Stimulated activated CD8-positive, alpha-beta memory T cell treated with anti-CD3 and anti-CD28 coated beads, Interleukin-12 subunit alpha, Interleukin-12 subunit beta, amount 100 ng/mL, for 4 hours (primary cell): ENCODE data around the gene CAPZB.

ENCODE experiments used
- DNase-seq: peaks from one replicate; pipeline ENCODE4 v3.0.0-alpha.2; 2020; ENCODE audit warnings: low read depth

Gene CAPZB

DNA sequence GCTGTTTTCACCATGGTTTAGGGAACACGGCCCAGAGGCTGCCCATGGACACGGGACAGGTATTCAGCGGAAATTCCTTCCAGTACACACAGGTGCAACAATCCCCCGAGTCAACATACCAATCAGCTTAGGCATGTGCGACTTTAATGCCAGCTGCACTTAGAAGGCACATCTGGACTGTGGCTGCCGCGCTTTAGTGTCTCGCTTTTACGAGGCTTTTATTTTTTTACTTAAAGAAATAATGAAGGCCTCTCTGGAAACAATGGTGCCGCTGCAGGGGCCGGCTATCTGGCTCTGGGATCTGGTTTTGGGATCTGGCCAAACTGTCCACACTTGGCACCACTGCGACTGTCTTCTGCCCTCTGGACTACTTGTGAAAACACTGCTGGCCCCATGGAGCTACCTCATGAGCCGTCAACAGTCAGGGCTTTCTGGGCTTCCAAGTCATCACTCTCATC is 117.7 kb downstream of the CAPZB start:
- DNase-seq, result no peak

DNA sequence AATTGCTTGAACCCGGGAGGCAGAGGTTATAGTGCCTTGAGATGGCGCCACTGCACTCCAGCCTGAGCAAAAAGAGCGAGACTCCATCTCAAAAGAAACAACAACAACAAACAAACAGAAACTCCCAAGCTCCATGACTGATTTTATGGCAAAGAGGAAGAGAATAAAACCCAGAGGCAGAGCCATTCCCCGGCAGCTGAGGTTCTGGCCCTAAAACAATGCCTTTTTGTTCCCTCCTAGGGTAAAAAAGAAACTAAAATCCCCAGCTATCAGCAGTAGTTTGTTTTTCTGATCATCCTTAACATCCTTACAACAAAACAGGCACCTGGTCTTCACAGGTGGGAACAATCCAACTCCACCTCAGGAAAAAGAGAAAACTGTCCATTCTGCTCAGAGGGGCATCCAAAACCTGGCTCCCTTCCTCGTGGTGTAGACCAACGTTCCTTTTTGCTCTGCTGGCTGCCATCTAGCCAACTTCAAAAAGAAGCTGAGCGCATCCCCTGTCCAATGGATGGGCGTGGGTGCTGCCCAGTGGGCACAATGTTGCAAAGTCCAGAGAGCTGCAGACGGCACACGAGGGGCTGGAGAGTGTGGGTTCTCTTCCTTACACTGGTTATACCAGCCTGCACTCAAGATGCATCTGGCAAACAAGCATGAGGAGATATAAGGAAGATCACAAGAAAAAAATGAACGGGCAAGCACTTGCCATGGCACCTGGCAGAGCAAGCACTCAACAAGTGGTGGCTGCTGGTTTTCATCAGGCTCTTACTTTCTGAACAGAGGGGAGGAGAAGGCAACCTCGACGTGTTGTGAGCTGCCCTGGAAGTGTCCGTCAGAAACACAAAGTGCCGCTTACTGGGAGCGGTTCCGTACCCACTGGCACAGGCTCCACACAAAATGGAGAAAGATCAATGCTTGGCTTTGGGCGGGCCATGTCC is 118.5 kb downstream of the CAPZB start:
- DNase-seq, result no peak

DNA sequence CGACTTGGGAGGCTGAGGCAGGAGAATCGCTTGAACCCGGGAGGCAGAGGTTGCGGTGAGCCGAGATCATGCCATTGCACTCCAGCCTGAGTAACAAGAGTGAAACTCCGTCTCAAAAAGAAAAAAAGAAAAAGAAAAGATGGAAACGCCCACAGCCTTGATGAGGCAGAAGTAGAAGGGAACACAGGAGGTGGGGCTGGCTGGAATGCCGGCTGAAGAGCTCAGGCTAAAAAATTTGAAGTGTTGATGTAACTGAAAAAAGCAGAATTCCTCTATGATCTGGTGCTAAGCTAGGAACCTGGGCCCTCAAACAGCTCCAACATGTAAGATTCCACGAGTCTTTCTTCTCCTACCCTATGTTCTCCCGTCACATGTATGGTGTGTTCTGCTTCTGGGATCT is 119.6 kb downstream of the CAPZB start:
- DNase-seq, result no peak

DNA sequence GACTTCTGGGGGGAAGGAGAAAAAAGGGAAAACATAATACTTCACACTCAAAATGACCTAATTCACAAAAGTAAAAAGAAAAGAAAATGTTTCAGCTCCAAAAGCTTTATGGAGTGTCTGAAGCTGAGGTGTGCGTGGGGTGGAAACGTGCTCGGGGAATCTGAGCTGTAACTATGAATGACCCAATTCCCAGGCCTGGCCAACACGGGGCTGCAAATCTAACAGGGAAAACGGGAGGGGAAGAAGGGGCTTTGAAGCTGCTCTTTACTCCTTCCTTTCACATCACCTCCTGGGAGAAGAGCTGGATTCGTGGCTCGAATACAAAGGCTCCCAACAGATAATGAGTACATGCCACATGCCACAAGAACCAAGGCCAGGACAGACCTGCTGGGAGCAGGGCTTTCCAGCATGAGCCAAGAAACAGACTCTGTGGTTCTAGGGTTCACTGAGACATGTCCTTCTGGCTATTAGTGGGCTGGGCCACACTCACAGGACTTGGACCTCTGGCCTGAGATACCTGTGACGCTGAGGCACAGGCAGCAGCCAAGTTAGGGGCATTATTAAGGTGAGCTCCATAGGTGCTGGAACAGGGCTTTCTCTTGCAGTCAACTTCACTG is 121.7 kb downstream of the CAPZB start:
- DNase-seq, result no peak

DNA sequence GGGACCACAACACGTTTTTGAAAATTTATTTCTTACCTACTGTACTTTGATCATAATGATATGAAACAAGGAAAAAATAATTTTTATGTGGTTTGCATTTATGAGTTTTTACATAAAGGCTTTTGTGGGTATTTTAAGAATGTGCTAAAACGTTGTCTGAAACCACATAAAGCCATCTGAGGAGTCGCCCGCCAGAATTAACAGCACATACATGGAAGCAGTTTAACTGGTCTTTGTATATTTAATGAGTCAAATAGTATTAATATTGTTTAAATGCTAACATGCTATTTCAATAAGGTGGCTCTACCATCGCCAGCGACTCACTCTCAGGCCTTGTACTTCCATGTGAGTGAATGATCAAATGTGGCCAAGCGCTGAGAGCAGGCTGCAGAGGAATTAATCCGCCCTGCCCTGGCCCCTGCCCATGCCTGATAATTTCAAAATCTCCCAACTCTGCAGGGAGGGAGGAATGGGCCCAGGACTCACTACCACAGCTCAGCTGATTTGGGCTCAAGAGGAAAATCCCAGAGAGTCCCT is 123.7 kb downstream of the CAPZB start:
- DNase-seq, result no peak

DNA sequence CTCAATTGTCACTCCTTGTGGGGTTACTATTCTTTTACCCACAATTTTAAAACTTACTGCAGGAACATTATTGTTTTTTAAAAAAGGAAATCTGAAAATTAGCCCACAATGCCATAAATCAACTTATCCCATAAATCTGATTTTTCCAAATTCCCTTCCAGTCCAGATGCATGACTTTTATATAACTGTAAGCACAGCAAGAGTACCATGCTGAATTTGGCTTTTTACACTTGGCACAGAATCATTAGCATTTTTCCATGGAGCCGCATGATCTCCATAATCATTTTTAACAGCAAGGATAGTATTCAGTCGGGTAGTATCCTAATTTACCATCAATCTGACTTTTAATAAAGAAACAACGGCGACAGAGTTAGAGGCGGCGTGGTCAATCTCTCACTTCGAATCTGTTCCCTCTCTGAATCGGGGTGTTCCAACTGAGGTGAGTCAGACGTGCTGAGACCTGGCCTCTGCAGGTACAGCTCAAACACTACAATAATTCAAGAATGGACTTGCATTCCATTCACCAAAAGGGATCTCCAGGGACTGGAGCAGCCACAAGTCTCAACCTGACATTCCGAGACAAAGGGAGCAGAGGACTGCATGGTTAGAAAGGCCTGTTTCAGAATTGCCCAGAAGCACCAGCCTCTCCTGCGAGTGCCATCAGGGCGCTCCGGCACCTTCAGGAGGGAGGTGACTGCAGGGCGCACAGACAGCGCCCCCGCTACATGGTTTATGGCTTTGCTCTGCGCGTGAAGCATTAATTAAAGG is 124.3 kb downstream of the CAPZB start:
- no peak for DNase-seq

DNA sequence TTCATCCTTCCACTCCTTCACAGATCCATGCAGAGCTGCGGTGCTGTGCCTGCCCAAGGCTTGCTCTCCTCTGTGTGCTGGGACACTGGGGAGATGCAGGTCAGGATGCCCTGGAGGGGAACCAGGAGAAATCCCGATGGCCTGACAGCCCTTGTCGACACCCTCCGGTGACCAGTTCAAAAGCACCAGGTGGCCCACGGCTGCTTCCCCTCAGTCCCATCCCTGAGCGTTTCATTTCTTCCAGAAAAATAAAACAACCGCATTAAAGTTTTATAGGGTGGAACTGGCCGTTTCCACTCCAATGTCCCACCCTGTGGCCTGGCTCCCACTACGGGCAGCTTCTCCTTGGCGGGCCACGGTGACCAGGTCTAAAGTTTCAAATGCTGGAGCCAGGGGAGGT is 124.9 kb downstream of the CAPZB start:
- DNase-seq, result no peak

DNA sequence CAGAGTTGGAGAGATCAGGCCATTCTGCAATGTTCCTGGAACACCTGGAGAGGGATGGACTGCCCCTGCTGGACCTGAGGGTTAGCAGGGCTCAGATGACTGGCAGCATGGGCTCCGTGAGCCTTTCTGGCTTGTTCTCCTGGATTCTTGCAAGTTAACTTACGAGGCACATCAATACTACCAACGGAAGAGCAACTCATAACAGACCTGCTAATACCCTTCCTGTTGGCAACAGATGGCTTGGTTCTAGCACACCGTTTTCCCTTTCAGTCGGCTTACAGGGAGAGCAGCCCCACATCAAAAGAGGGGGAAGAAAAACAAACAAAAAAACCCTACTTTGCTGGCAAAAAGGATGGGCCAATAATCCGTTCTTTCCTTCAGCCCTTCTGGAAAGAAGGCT is 125.3 kb downstream of the CAPZB start:
- no peak for DNase-seq

DNA sequence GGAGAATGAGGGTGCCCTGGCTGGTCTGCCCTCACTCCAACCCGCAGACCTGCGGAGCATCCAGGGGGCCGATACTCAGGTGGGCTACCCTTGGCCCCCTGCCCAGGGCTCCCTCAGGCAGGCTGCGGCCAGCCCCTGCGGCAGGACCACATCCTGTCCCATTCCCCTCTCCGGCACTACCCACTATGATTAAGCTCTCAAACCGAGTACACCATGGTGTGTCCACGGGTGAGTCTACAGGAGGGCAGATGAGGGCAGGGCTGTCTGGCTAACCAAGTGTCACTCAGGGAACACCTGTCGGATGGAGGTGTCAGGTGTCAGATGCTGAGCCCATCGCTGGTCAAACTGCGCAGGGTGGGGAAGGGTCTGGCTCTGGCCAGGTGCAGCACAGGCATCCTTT is 126.0 kb downstream of the CAPZB start:
- no peak for DNase-seq

DNA sequence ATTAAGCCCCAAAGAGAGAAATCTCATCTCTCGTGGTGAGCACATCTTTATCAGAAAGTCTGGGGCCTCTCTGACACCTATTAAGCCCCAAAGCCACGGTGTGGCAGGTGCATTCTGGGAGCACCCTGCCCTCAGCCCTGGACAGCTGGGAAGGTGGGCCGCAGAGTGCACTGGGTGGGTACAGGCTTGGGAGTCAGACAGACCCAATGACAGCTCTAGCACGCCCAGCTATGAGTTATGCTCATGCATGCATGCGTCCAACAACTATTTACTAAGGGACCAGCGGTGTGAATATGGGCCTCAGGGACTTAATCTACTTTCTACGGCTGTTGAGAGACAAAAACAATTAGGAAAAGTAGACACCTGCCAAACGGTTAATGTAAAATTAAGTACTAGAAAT is 126.6 kb downstream of the CAPZB start:
- no peak for DNase-seq

DNA sequence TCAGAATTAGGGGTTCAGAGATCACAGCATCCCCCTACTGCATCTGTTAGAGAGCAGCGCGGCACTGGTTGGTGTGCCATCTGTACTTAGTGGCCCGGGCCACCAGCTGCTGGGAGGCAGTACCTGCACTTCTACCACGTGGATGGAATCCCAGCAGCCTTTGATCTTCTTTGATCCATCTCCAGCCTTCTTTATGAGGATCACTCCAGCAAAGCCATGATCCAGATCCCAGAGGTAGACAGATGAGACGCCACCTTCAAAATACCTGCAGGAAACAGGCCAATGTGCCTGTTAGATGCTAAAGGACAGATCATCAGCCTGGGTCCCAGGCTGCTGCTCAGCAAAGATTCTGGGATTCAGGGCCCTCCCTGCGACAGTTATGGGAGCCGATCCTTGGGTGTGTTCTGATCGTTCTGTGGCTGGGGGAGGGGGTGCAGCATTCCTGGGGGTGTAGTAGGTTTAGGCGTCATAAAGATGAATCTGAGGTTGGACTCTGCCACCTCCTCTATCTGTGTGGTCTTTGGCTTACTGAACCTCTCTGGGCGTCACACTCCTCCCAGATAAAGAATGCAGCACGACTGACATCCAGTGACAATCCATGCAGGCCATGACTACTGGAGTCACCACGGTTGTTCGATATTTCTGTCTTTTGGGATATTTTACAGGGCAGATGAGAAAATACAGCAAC is 127.9 kb downstream of the CAPZB start:
- no peak for DNase-seq

DNA sequence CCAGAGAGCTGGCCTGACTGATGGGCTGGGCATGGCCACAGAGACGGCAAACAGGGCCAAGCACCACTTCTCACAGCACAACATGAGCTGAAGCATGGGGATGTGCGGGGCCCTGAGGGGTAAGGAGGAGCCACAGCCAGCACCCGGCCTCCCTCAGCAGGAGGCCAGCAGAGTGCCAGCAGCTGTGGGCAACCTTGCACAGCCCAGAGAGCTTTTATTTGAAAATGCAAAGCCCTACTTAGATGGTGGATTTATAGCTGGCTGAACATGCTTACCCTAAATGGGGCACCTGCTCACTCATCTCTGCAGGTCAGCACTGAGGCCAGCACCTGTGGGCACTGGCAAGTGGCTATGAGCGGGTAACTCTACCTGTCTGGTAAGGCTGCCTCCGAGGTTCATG is 129.1 kb downstream of the CAPZB start:
- DNase-seq, result no peak

DNA sequence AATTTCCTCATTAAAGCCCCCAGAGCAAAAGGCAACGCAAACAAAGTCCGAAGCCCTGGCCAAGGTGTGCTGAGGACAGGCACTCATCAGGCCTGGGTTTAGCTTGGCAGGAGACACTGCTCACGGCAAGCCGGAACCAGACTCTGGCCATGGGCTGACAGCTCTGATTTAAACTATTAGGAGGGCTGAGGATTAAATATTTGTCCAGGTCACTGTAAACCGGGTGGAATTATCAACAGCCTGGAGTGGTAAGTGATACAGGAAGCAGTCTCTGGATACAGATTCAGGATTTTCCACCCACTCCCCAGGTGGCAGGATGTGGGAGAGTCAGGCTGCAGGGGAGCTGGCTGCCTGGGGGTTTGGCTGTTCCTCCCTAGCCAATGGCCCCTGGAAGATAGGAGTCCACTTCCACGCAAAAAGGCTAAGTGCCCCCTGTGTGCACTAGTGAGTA is 130.8 kb downstream of the CAPZB start:
- no peak for DNase-seq

DNA sequence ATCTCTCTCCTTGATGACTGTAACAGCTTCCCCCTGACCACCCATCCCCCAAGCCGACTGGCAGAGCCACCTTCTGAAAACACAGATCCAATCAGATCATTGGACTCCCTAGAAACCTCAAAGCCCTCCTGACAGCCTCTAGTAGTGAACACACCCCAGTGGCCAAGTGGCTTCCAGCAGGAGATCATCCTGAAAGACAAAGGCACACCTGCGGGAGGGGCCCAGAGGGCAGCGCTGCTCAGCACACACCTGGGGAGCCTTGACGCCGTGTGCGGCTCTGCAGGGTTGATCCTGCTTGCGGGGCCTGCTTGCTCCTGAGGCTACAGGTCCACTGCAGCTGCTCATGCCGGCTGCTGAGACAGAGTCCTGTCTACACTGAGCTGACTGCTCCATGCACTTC is 131.7 kb downstream of the CAPZB start:
- no peak for DNase-seq

DNA sequence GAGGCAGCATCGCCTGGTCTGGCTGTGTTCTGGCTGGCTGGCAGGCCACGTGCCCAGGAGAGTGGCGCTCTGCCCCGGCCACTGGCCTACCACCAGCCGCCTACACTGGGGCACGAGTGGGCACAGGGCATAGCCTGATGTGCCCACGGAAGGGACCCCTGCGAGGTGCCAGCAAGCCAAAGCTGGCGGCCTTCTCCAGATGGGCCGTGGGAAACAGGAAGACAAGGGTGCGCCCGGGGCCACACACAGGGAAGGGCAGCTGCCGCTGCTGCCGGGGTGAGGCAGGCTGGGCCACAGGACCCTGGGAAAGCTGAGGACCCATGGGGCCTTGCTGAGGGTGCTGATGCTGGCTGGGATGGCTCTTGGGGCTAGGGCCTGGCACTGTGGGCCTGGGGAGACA is 132.5 kb downstream of the CAPZB start:
- no peak for DNase-seq

DNA sequence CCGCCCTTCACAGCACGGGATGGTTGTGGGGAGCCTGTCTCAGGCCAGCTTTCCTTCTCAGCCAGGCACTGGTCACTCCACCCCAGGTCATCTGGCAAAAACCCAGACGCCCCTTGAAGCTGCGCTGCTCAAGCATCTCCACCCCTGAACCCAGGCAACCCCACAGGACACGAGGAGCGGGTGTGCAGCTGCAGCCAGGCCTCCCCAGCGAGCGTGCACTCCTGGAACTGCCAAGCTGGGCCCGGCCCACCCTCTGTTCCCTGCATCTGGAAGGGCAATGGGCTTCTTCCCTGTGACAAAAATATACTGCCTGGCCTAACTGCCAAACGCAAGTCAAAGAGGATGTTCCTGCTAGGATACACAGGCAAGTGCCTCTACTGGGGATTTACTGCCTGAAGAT is 133.5 kb downstream of the CAPZB start:
- no peak for DNase-seq

DNA sequence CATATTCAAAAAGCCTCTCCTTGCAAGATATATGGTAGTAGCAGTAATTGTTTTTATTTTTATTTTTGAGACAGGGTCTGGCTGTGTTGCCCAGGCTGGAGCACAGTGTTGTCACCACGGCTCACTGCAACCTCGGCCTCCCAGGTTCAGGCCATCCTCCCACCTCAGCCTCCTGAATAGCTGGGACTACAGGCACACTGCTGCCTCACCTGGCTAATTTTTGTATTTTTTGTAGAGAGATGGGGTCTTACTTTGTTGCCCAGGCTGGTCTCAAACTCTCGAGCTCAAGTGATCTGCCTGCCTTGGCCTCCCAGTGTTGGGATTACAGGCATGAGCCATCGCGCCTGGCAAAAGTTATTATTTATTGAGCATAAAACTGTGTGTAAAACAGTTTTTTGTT is 134.8 kb downstream of the CAPZB start:
- no peak for DNase-seq

DNA sequence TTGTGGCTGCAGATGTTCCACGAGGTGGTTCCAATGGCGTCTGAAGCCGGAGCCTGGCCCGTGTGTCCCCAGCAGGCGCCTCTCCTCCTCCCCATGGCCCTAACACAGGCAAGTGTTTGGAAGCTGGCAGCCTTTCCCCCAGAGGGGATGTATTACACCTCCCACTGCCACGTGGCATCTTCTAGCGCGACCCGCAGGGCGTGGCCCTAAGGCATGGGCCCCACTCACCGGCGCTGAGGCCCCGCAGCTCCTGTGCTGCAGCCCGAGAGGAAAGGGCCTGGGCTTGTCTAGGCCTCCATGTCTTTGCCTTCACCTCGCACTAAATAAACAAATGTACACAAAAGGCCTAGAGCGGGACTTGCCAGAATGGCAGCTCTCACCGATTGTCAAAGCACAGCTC is 135.3 kb downstream of the CAPZB start:
- DNase-seq, result no peak

DNA sequence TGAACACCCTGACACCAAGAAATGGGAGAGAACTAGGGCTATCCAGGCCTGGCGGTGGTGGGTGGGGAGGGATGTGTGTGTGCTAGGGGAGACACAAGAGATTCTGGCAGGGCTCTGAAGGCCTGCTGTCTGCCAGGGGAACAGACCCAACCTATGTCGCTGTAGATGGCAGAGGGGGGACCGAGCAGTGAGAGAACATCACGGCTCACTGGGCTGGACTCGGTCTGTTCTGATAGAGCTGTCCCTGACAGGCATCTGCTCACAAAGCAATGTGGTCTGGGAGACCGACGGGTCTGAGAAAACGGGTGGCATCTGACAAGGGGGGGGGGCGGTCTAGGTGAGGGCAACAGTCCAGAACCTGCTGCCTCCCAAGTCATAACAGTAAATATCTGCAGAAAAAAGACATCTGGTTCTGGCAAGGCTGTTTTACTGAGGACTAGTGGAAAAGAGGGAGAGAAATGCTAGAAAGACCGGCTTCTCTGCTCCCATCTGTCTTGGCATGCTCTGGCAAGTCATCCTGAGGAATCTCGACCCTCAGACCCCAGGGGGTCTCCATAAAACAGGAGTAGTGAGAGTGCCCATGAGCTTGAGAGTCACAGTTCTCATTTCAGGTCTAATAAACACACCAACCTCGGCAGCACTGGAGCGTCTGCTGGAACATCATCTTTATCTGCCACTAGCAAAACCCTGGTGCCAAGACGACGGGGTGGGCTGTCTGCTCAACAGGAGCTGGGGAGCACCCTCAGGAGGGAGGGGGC is 136.7 kb downstream of the CAPZB start:
- no peak for DNase-seq

DNA sequence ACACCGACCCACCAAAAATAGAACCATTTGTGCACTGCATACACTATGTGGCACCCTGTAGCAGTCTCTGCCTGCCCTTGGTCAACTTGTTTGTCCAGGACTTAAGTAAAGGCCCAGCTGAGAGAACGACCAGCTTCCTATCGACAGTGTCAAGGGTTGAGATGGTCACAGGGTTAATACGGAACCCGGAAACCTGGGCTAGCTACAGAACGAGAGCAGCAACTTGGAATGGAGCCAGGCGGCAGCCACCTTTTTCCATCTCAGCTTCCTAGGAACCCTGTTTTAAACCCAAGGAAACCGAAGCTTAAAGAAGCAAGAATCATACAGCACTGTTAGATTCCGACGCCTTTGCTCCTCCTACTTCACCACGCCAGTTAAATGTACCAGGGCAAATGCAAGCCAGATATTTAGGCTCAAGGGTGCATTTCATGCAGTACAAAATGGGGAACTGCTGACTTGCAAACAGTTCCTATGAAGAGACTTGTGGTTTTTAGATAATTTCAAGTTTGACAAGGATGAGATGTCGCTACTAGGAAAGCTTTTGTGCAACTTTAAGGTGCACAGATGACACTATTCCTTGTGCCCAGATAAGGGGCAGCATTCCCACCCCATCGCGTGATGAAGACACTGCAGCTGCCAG is 137.7 kb downstream of the CAPZB start:
- no peak for DNase-seq

DNA sequence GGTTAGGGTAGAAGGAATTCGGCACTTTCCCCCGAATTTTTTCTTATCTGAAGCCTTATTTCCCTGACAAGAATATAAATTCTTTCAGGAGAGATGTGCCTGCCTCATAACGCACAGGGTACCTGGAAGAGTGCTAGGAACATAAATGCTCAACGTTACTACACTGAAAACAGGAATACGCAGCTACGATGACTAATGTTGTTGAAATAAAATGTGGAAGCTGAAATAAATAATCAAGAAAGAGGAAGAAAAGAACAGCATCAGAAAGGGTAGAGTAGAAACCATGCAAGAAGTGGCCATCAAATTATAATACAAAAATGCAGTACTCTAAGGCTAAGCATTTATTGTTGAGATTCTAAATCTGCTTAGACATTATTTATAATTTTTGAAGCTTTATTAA is 139.3 kb downstream of the CAPZB start:
- no peak for DNase-seq
